ENCODE data around the gene SORCS2. TPM values are rescaled to one million over a fixed set of nuclear protein-coding genes. Genes with fewer than 3 reads are reported as not detected.

Gene SORCS2
- total and polyA plus RNA-seq, 2 experiments from 2014 or later, result 0.92 to 6.9 TPM

GRCh38 chr4:7660176-7661039 is 468.1 kb downstream of the SORCS2 start:
- H3K4me1 ChIP-seq (ENCODE audit: low read depth), result peaks cover 12% of the 10 kb centered on the region
- no peak for DNase-seq (ENCODE audit: low read depth in 1 of 2, low spot score in 1 of 2)
- no peak overlapping the region for H3K27ac ChIP-seq
- H3K4me3 ChIP-seq, result no peak overlapping the region
- TF ChIP-seq CTCF (IDR thresholded peaks at IDR 0.05; ENCODE audit: low read depth, low read length), result no peak
- no peaks in the 10 kb centered on the region for H3K27me3 ChIP-seq
- no peaks in the 10 kb centered on the region for H3K9me3 ChIP-seq (ENCODE audit: low read depth)
- H3K36me3 ChIP-seq, result no peaks in the 10 kb centered on the region

- Histone ChIP-seq H3K9me3 (ENCODE audit: low read depth) (no peaks in the 10 kb centered on the region), H3K27ac (no peak overlapping the region), H3K36me3 (no peaks in the 10 kb centered on the region), H3K27me3 (no peaks in the 10 kb centered on the region), H3K4me3 (no peak overlapping the region), H3K4me1 (ENCODE audit: low read depth) (peaks cover 4% of the 10 kb centered on the region)
- TF ChIP-seq CTCF (IDR thresholded peaks at IDR 0.05; ENCODE audit: low read depth, low read length), result no peak
- DNase-seq (ENCODE audit: low read depth in 1 of 2, low spot score in 1 of 2), result no peak
These were observed 468.9 kb downstream of the SORCS2 start for GRCh38 chr4:7661066-7661748.

GRCh38 chr4:7661846-7662506 is 469.6 kb downstream of the SORCS2 start:
- no peaks in the 10 kb centered on the region for H3K9me3 ChIP-seq (ENCODE audit: low read depth)
- no peak overlapping the region for H3K27ac ChIP-seq
- TF ChIP-seq CTCF (IDR thresholded peaks at IDR 0.05; ENCODE audit: low read depth, low read length), result no peak
- H3K4me1 ChIP-seq (ENCODE audit: low read depth), result peaks cover 3% of the 10 kb centered on the region
- no peak for DNase-seq (ENCODE audit: low read depth in 1 of 2, low spot score in 1 of 2)
- no peaks in the 10 kb centered on the region for H3K36me3 ChIP-seq
- H3K4me3 ChIP-seq, result no peak overlapping the region
- H3K27me3 ChIP-seq, result no peaks in the 10 kb centered on the region

- no peak overlapping the region for H3K4me3 ChIP-seq
- H3K36me3 ChIP-seq, result no peaks in the 10 kb centered on the region
- no peak for TF ChIP-seq CTCF (IDR thresholded peaks at IDR 0.05; ENCODE audit: low read depth, low read length)
- H3K9me3 ChIP-seq (ENCODE audit: low read depth), result no peaks in the 10 kb centered on the region
- no peak for DNase-seq (ENCODE audit: low read depth in 1 of 2, low spot score in 1 of 2)
- peaks cover 3% of the 10 kb centered on the region for H3K4me1 ChIP-seq (ENCODE audit: low read depth)
- H3K27ac ChIP-seq, result no peak overlapping the region
- H3K27me3 ChIP-seq, result no peaks in the 10 kb centered on the region
These were observed 470.1 kb downstream of the SORCS2 start for GRCh38 chr4:7662507-7662846.

- Histone ChIP-seq H3K4me1 (ENCODE audit: low read depth) (peaks cover 3% of the 10 kb centered on the region), H3K9me3 (ENCODE audit: low read depth) (no peaks in the 10 kb centered on the region), H3K4me3 (no peak overlapping the region), H3K36me3 (no peaks in the 10 kb centered on the region), H3K27ac (no peak overlapping the region), H3K27me3 (no peaks in the 10 kb centered on the region)
- no peak for TF ChIP-seq CTCF (IDR thresholded peaks at IDR 0.05; ENCODE audit: low read depth, low read length)
- DNase-seq (ENCODE audit: low read depth in 1 of 2, low spot score in 1 of 2), result no peak
These were observed 470.8 kb downstream of the SORCS2 start for GRCh38 chr4:7663075-7663541.

All from cardiac muscle cell (in vitro differentiated cells and primary cell).